H9 (cell line): Measurements from ENCODE around the gene ALOX5AP. TPM values are rescaled to one million over a fixed set of nuclear protein-coding genes. Genes with fewer than 3 reads are reported as not detected.

Experiments used
- DNase-seq: peaks from one replicate; pipeline ENCODE4 v3.0.0-alpha.2; 2017
- H2AFZ ChIP-seq: one replicate; pipeline ENCODE4 v1.6.1; 2013; ENCODE audit warnings: mild to moderate bottlenecking, low read length, control low read depth, moderate library complexity
- H2AK5ac ChIP-seq: 2 replicates; pipeline ENCODE4 v1.6.1; 2013; ENCODE audit warnings: low read length, control low read depth, mixed read lengths; ENCODE audit not compliant: insufficient read length
- H2BK120ac ChIP-seq: one replicate; pipeline ENCODE4 v1.6.1; 2013; ENCODE audit warnings: low read depth, mild to moderate bottlenecking, low read length, control low read depth, inconsistent platforms; ENCODE audit not compliant: poor library complexity, severe bottlenecking
- H2BK12ac ChIP-seq: 2 replicates; pipeline ENCODE4 v1.6.1; 2013; ENCODE audit warnings: low read length, control low read depth, mixed read lengths, low read depth; ENCODE audit not compliant: insufficient read length
- H2BK15ac ChIP-seq: 2 replicates; pipeline ENCODE4 v1.6.1; 2013; ENCODE audit warnings: low read depth, low read length, control low read depth
- H2BK20ac ChIP-seq: one replicate; pipeline ENCODE4 v1.6.1; 2013; ENCODE audit warnings: low read depth, mild to moderate bottlenecking, low read length, control low read depth, inconsistent platforms; ENCODE audit not compliant: poor library complexity, severe bottlenecking
- H2BK5ac ChIP-seq: 2 replicates; pipeline ENCODE4 v1.6.1; 2013; ENCODE audit warnings: low read length, control low read depth, mixed read lengths; ENCODE audit not compliant: insufficient read length
- H3K14ac ChIP-seq: 2 replicates; pipeline ENCODE4 v1.6.1; 2013; ENCODE audit warnings: low read length, control low read depth; ENCODE audit not compliant: insufficient read depth
- H3K18ac ChIP-seq: 2 replicates; pipeline ENCODE4 v1.6.1; 2013; ENCODE audit warnings: low read depth, mild to moderate bottlenecking, mixed read lengths, low read length, control low read depth; ENCODE audit not compliant: insufficient read length
- H3K23ac ChIP-seq: 2 replicates; pipeline ENCODE4 v1.6.1; 2013; ENCODE audit warnings: low read length, control low read depth, mixed read lengths, low read depth; ENCODE audit not compliant: insufficient read length
- H3K23me2 ChIP-seq: 2 replicates; pipeline ENCODE4 v1.6.1; 2013; ENCODE audit warnings: low read depth, mild to moderate bottlenecking, mixed read lengths, low read length, control low read depth; ENCODE audit not compliant: insufficient read length, poor library complexity, severe bottlenecking
- H3K27ac ChIP-seq: 2 replicates; pipeline ENCODE4 v1.5.1; 2013; ENCODE audit warnings: low read length, control low read depth, mixed read lengths, low read depth; ENCODE audit not compliant: insufficient read length
- H3K27me3 ChIP-seq: 2 replicates; pipeline ENCODE4 v1.6.1; 2013; ENCODE audit warnings: low read length, control low read depth, inconsistent platforms; ENCODE audit not compliant: insufficient read depth
- H3K4ac ChIP-seq: 2 replicates; pipeline ENCODE4 v1.6.1; 2013; ENCODE audit warnings: low read depth, mild to moderate bottlenecking, control low read depth, inconsistent platforms, low read length, moderate library complexity
- H3K4me1 ChIP-seq: 2 replicates; pipeline ENCODE4 v1.6.1; 2013; ENCODE audit warnings: low read length, control low read depth, inconsistent platforms; ENCODE audit not compliant: insufficient read depth
- H3K4me2 ChIP-seq: 2 replicates; pipeline ENCODE4 v1.6.1; 2013; ENCODE audit warnings: low read length, control low read depth, mixed read lengths; ENCODE audit not compliant: insufficient read length, insufficient read depth
- H3K56ac ChIP-seq: 2 replicates; pipeline ENCODE4 v1.6.1; 2013; ENCODE audit warnings: low read depth, mild to moderate bottlenecking, mixed read lengths, low read length, control low read depth; ENCODE audit not compliant: insufficient read length
- H3K79me1 ChIP-seq: 2 replicates; pipeline ENCODE4 v1.6.1; 2013; ENCODE audit warnings: low read depth, mild to moderate bottlenecking, moderate library complexity, low read length, control low read depth, inconsistent platforms; ENCODE audit not compliant: insufficient read depth, poor library complexity, severe bottlenecking
- H3K79me2 ChIP-seq: 2 replicates; pipeline ENCODE4 v1.6.1; 2013; ENCODE audit warnings: low read length, control low read depth, inconsistent platforms; ENCODE audit not compliant: insufficient read depth
- H3K9ac ChIP-seq: 2 replicates; pipeline ENCODE4 v1.6.1; 2013; ENCODE audit warnings: low read length, control low read depth, mixed read lengths; ENCODE audit not compliant: insufficient read length; ENCODE audit errors: extremely low read depth
- H3K9me3 ChIP-seq: one replicate; pipeline ENCODE4 v1.6.1; 2013; ENCODE audit warnings: low read depth, low read length, inconsistent platforms; ENCODE audit not compliant: control insufficient read depth
- H3T11ph ChIP-seq: one replicate; pipeline ENCODE4 v1.6.1; 2013; ENCODE audit warnings: mild to moderate bottlenecking, low read length, control low read depth, inconsistent platforms
- H4K20me1 ChIP-seq: one replicate; pipeline ENCODE4 v1.6.1; 2013; ENCODE audit not compliant: control insufficient read depth, insufficient read length, insufficient read depth
- H4K5ac ChIP-seq: 2 replicates; pipeline ENCODE4 v1.6.1; 2013; ENCODE audit warnings: low read depth, mild to moderate bottlenecking, mixed read lengths, low read length, control low read depth; ENCODE audit not compliant: insufficient read length
- H4K8ac ChIP-seq: replicated peaks from 2 replicates; pipeline ENCODE4 v1.6.1; 2013; ENCODE audit warnings: low read length, control low read depth, mixed read lengths, low read depth; ENCODE audit not compliant: insufficient read length
- H4K91ac ChIP-seq: 2 replicates; pipeline ENCODE4 v1.6.1; 2013; ENCODE audit warnings: low read depth, mild to moderate bottlenecking, moderate library complexity, mixed read lengths, low read length, control low read depth; ENCODE audit not compliant: insufficient read length
- H3K27ac Mint-ChIP-seq, 3 experiments: 2 replicates in 2 of 3; 3 replicates in 1 of 3; pipeline ENCODE4 v1.8.0; 2020 to 2021; ENCODE audit warnings: mixed read lengths in 3 of 3, mild to moderate bottlenecking in 1 of 3, moderate library complexity in 1 of 3
- H3K27me3 Mint-ChIP-seq: 2 replicates; pipeline ENCODE4 v1.8.0; 2021; ENCODE audit warnings: low read depth, mild to moderate bottlenecking, moderate library complexity, mixed read lengths
- H3K36me3 Mint-ChIP-seq, 3 experiments: 2 replicates in 2 of 3; 3 replicates in 1 of 3; pipeline ENCODE4 v1.8.0; 2020 to 2021; ENCODE audit warnings: low read depth in 3 of 3, mixed read lengths in 3 of 3; ENCODE audit not compliant: insufficient read depth in 1 of 3
- H3K4me1 Mint-ChIP-seq, 2 experiments: 2 replicates each; pipeline ENCODE4 v1.8.0; 2020; ENCODE audit warnings: mixed read lengths in 2 of 2
- H3K4me3 Mint-ChIP-seq, 2 experiments: 2 replicates in 1 of 2; 3 replicates in 1 of 2; pipeline ENCODE4 v1.8.0; 2020 to 2021; ENCODE audit warnings: mild to moderate bottlenecking in 2 of 2, mixed read lengths in 2 of 2, moderate library complexity in 1 of 2
- H3K9me3 Mint-ChIP-seq, 2 experiments: 2 replicates in 1 of 2; 3 replicates in 1 of 2; pipeline ENCODE4 v1.8.0; 2020; ENCODE audit warnings: mild to moderate bottlenecking in 2 of 2, mixed read lengths in 2 of 2, moderate library complexity in 1 of 2
- WGBS: extraction: QIAGEN DNeasy Blood & Tissue Kit; methylation state at CpG from one replicate; pipeline ENCODE4 v1.1.7; 2013; ENCODE audit warnings: missing lambda C conversion rate, low lambda C conversion rate, mixed read lengths; ENCODE audit not compliant: insufficient read length; ENCODE audit errors: extremely low coverage; 5-methylcytosine and 5-hydroxymethylcytosine counted together
- total RNA-seq: library from RNA; stranded (reverse); gene quantifications from 2 replicates; pipeline ENCODE4 v1.2.1, GENCODE V29; 2021
- TF ChIP-seq, protein P1 (sequence below): fragments of 200-600 bp; sonication (generic); conservative IDR thresholded peaks from 3 replicates; pipeline ENCODE4 v1.8.0; 2021; ENCODE audit warnings: antibody characterized with exemption, mild to moderate bottlenecking

ALOX5AP gene
- total RNA-seq, 1 experiment from 2014 or later = not detected

GRCh38 chr13:30786648-30787047 is 51.3 kb downstream of the ALOX5AP start:
- no peak overlapping the region for H3K4me3 Mint-ChIP-seq
- Histone ChIP-seq H3K23me2 (no peaks in the 10 kb centered on the region), H4K91ac (no peak overlapping the region), H3K23ac (no peak overlapping the region), H3K9me3 (no peaks in the 10 kb centered on the region), H3K9ac (no peak overlapping the region), H2BK120ac (no peak overlapping the region), H2AK5ac (no peak overlapping the region), H3K4me1 (no peaks in the 10 kb centered on the region), H4K8ac (no peak overlapping the region), H3K56ac (no peak overlapping the region), H3K27me3 (no peaks in the 10 kb centered on the region), H3K4ac (no peak overlapping the region), H3K27ac (no peak overlapping the region), H2BK12ac (no peak overlapping the region), H2BK20ac (no peak overlapping the region), H3K79me1 (no peaks in the 10 kb centered on the region), H3K4me2 (no peak overlapping the region), H3K79me2 (no peaks in the 10 kb centered on the region), H3K18ac (no peak overlapping the region), H2BK5ac (no peak overlapping the region), H4K20me1 (no peaks in the 10 kb centered on the region), H2BK15ac (no peak overlapping the region), H4K5ac (no peak overlapping the region), H2AFZ (no peak overlapping the region), H3K14ac (no peak overlapping the region), H3T11ph (no peak overlapping the region)
- TF ChIP-seq, protein P1, sequence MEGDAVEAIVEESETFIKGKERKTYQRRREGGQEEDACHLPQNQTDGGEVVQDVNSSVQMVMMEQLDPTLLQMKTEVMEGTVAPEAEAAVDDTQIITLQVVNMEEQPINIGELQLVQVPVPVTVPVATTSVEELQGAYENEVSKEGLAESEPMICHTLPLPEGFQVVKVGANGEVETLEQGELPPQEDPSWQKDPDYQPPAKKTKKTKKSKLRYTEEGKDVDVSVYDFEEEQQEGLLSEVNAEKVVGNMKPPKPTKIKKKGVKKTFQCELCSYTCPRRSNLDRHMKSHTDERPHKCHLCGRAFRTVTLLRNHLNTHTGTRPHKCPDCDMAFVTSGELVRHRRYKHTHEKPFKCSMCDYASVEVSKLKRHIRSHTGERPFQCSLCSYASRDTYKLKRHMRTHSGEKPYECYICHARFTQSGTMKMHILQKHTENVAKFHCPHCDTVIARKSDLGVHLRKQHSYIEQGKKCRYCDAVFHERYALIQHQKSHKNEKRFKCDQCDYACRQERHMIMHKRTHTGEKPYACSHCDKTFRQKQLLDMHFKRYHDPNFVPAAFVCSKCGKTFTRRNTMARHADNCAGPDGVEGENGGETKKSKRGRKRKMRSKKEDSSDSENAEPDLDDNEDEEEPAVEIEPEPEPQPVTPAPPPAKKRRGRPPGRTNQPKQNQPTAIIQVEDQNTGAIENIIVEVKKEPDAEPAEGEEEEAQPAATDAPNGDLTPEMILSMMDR = no peak
- H3K9me3 Mint-ChIP-seq = peaks cover 0 to 2% of the 10 kb centered on the region in 2 experiments; a peak in 2 of 5 replicates
- no CpG with 5 or more reads among the region's 2 CpGs for WGBS
- no peaks in the 10 kb centered on the region for H3K27me3 Mint-ChIP-seq
- H3K36me3 Mint-ChIP-seq = peaks cover 0 to 4% (median 0%) of the 10 kb centered on the region in 3 experiments; a peak in 1 of 7 replicates
- no peaks in the 10 kb centered on the region for H3K4me1 Mint-ChIP-seq
- H3K27ac Mint-ChIP-seq = no peak overlapping the region
- DNase-seq = no peak
